Adrenal gland (tissue), 12 donors: ENCODE measurements around the gene RET. TPM values are rescaled to one million over a fixed set of nuclear protein-coding genes. Genes with fewer than 3 reads are reported as not detected.

Experiments used
- DNase-seq, 7 donors: peaks; one replicate each; pipeline ENCODE4 v3.0.0-alpha.2; 2019 to 2020
- H3K27ac ChIP-seq, 5 donors: fragments of 200-600 bp; sonication (generic) in 4 of 5; 1 replicate in 3 of 5; 2 replicates in 2 of 5; pipeline versions ENCODE4 v1.5.1 to v1.8.0; 2016 to 2020; ENCODE audit warnings: mild to moderate bottlenecking in 1 of 5
- H3K27me3 ChIP-seq: fragments of 200-600 bp; 2 replicates; pipeline ENCODE4 v1.8.0; 2021
- H3K36me3 ChIP-seq, 2 donors: fragments of 200-600 bp; replicated peaks in 1 of 2; 1 replicate in 1 of 2; 2 replicates in 1 of 2; pipeline versions ENCODE4 v1.5.1 to v1.8.0; 2018 to 2022
- H3K4me1 ChIP-seq, 2 donors: fragments of 200-600 bp; replicated peaks in 1 of 2; 1 replicate in 1 of 2; 2 replicates in 1 of 2; pipeline versions ENCODE4 v1.5.1 to v1.8.0; 2018 to 2021
- H3K4me3 ChIP-seq, 4 donors: fragments of 200-600 bp; sonication (generic) in 3 of 4; one replicate each; pipeline ENCODE4 v1.5.1; 2016 to 2018
- H3K9me3 ChIP-seq, 3 donors: fragments of 200-600 bp; sonication (generic) in 1 of 3; replicated peaks in 1 of 3; 1 replicate in 2 of 3; 2 replicates in 1 of 3; pipeline versions ENCODE4 v1.5.1 to v1.8.0; 2016 to 2021
- POLR2A ChIP-seq, 2 donors: fragments of 450-650 bp; IDR thresholded peaks; one replicate each; pipeline ENCODE4 v1.6.1; 2017; ENCODE audit warnings: antibody characterized with exemption in 2 of 2, mild to moderate bottlenecking in 2 of 2, moderate library complexity in 1 of 2
- WGBS, 4 donors: extraction: QIAGEN DNeasy Blood & Tissue Kit in 2 of 4; methylation state at CpG; one replicate each; pipeline versions ENCODE4 v1.1.5 to v1.1.7; 2013 to 2017; 5-methylcytosine and 5-hydroxymethylcytosine counted together
- intact Hi-C, 2 donors: fragments of 100-400 bp; cut with DNase I; formaldehyde crosslinking; loops; one replicate each; pipeline versions ENCODE4 v1.14.1 to v1.15.0; 2022 to 2023
- polyA plus RNA-seq, 3 donors: library from polyadenylated mRNA; stranded (reverse); fragments of 200-250 nt in 2 of 3; fragments of 350-450 nt in 1 of 3; fragmentation: Illumina TruSeq in 1 of 3; extraction: RNeasy Lipid Tissue Mini Kit (QIAGEN cat#74804) in 1 of 3; gene quantifications; one replicate each; pipeline ENCODE4 v1.2.3, GENCODE V29; 2013 to 2014
- total RNA-seq, 9 donors: library from RNA; depleted of rRNA in 4 of 9; stranded (reverse); fragments of >200 nt in 4 of 9; fragments of 120-200 nt in 1 of 9; fragmentation: NEBNext Ultra II Directional in 1 of 9; extraction: Animal tissue kit (Norgen Biotek cat#: 25700) in 1 of 9; gene quantifications; one replicate each; pipeline versions ENCODE4 v1.1.0 to v1.2.4, GENCODE V29; 2013 to 2023
- TF ChIP-seq, protein P1 (sequence below), 6 experiments: fragments of 450-650 bp in 4 of 6; fragments of 200-600 bp in 2 of 6; sonication (generic) in 1 of 6; IDR thresholded peaks; 1 replicate in 5 of 6; 2 replicates in 1 of 6; pipeline versions ENCODE4 v1.5.1 to v1.8.0; 2016 to 2021; ENCODE audit warnings: antibody characterized with exemption in 6 of 6, mild to moderate bottlenecking in 2 of 6, moderate library complexity in 1 of 6
- donor health status: healthy with polysubstance abuse.
- donor health status: Bipolar disorder and iron deficiency.
- donor health status: DM: yes; HTN: yes; CAD: no.
- donor health status: DM: no; HTN: no; CAD: no.
- donor health status: DM: no; HTN: no; CAD: no.
- donor health status: DM: yes; HTN: yes; CAD: no.

Gene RET
- total and polyA plus RNA-seq, 12 donors = 1.6 to 43.6 (median 6.0) TPM

DNA sequence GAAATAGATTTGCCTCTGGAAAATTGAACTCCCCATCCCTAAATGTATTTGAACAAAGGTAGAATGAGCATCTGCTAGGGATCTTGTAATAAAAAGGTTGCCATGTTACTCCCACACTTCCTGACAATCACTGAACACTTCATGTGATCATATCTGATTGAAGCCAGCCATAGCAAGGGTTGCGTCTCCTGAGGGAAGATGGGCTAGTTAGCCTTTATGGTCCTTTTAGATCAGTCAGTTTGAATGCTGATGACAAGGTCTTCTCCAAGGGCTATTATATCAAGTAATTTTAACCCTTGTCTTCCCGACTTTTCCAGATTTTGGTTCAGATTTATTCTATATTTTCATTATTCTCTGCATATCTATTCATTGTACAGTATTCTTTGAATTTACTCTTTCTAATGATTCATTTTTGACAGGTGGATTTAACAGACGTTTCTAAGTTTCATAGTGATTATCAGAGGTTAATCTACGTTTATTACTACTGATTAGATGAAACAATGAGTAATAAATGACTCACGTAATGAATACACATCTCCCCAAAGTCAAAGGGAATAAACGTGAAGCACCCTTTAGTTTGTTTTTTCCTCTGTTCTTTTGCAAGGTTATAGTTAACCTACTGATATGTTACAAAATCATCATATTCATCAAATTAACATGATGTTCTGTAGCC lies 89.5 kb downstream of the RET start:
- no peaks in the 10 kb centered on the region for H3K9me3 ChIP-seq
- H3K4me1 ChIP-seq = peaks cover 5 to 13% of the 10 kb centered on the region in 2 donors
- peaks cover 0 to 8% of the 10 kb centered on the region in 2 donors for H3K36me3 ChIP-seq
- H3K27me3 ChIP-seq = no peaks in the 10 kb centered on the region
- no peak for TF ChIP-seq POLR2A (IDR thresholded peaks at IDR 0.05)
- TF ChIP-seq, protein P1, sequence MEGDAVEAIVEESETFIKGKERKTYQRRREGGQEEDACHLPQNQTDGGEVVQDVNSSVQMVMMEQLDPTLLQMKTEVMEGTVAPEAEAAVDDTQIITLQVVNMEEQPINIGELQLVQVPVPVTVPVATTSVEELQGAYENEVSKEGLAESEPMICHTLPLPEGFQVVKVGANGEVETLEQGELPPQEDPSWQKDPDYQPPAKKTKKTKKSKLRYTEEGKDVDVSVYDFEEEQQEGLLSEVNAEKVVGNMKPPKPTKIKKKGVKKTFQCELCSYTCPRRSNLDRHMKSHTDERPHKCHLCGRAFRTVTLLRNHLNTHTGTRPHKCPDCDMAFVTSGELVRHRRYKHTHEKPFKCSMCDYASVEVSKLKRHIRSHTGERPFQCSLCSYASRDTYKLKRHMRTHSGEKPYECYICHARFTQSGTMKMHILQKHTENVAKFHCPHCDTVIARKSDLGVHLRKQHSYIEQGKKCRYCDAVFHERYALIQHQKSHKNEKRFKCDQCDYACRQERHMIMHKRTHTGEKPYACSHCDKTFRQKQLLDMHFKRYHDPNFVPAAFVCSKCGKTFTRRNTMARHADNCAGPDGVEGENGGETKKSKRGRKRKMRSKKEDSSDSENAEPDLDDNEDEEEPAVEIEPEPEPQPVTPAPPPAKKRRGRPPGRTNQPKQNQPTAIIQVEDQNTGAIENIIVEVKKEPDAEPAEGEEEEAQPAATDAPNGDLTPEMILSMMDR (IDR thresholded peaks at IDR 0.05) = no peak
- 44 to 56% (median 47%) methylated on average over 6 of the region's 6 CpGs for WGBS, 4 donors
- peak overlapping the region in 1 of 5 donors; percentile 7 for H3K27ac ChIP-seq
- intact Hi-C loops = no loop called here
- no peak overlapping the region for H3K4me3 ChIP-seq
- no peak for DNase-seq

GRCh38 chr10:43166880-43167497 lies 90.1 kb downstream of the RET start:
- Histone ChIP-seq H3K4me3 (no peak overlapping the region), H3K27me3 (no peaks in the 10 kb centered on the region), H3K4me1 (peaks cover 5 to 13% of the 10 kb centered on the region in 2 donors), H3K9me3 (no peaks in the 10 kb centered on the region), H3K36me3 (peaks cover 0 to 8% of the 10 kb centered on the region in 2 donors), H3K27ac (peak overlapping the region in 1 of 5 donors; percentile 7)
- intact Hi-C loops = no loop called here
- no peak for TF ChIP-seq POLR2A (IDR thresholded peaks at IDR 0.05)
- TF ChIP-seq, protein P1 (IDR thresholded peaks at IDR 0.05) = no peak
- no peak for DNase-seq

DNA sequence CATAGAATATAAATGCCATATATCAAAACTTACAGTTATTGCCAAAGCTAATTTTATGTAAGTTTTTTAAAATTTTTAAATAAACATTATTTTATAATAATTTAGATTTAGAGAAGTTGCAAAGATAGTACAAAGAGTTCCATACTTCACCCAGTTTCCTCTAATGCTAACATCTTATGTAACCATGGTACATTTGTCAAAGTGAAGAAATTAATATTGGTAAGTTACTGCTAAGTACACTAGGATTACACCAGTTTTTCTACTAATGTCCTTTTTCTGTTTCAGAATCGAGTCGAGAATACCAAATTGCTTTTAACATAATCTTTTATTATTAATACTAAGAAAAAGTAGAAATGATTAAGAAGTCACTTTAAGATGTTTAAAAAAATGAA lies 90.6 kb downstream of the RET start:
- intact Hi-C loops = no loop called here
- no peak overlapping the region for H3K4me3 ChIP-seq
- H3K27ac ChIP-seq = no peak overlapping the region
- 56 to 86% (median 81%) methylated on average over 2 of the region's 2 CpGs for WGBS, 4 donors
- H3K36me3 ChIP-seq = peaks cover 0 to 8% of the 10 kb centered on the region in 2 donors
- no peak for DNase-seq
- peaks cover 5 to 13% of the 10 kb centered on the region in 2 donors for H3K4me1 ChIP-seq
- no peaks in the 10 kb centered on the region for H3K27me3 ChIP-seq
- no peak for TF ChIP-seq POLR2A (IDR thresholded peaks at IDR 0.05)
- TF ChIP-seq, protein P1 (IDR thresholded peaks at IDR 0.05) = no peak
- H3K9me3 ChIP-seq = no peaks in the 10 kb centered on the region

DNA sequence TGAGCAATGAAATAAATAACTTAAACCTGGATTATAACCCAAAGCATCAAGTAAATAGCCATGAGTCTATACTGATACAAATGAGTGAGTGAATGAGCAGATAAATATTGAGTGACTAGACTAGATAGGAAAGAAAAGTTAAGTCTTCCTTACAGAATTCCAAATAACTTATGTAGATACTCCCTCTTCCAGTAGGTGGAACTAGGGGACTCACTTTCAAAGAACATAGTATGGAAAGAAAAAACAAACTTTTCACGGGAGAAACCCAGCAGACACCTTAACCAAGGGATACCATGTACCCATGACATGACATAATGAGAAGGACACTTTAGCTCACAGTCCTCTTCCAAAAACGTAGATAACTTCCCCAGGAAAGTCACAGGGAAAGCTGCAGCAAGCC lies 93.6 kb downstream of the RET start:
- Histone ChIP-seq H3K9me3 (no peaks in the 10 kb centered on the region), H3K36me3 (peaks cover 0 to 8% of the 10 kb centered on the region in 2 donors), H3K27me3 (no peaks in the 10 kb centered on the region), H3K4me3 (no peak overlapping the region), H3K4me1 (peaks cover 5 to 15% of the 10 kb centered on the region in 2 donors), H3K27ac (no peak overlapping the region)
- no peak for TF ChIP-seq POLR2A (IDR thresholded peaks at IDR 0.05)
- TF ChIP-seq, protein P1 (IDR thresholded peaks at IDR 0.05) = peak in 4 of 6 experiments; percentile 2 to 22 (median 20)
- no peak for DNase-seq
- 59 to 68% (median 64%) methylated on average over 2 of the region's 2 CpGs for WGBS, 4 donors
- intact Hi-C loops = no loop called here
